Gastrocnemius medialis (tissue), 4 donors: ENCODE measurements around the gene PTGIS.

Source experiments
- POLR2A ChIP-seq, 2 donors: fragments of 450-650 bp; IDR thresholded peaks; one replicate each; pipeline ENCODE4 v1.6.1; 2017; ENCODE audit warnings: antibody characterized with exemption in 2 of 2, mild to moderate bottlenecking in 2 of 2, moderate library complexity in 2 of 2
- TF ChIP-seq, protein P1 (sequence below), 5 experiments: fragments of 450-650 bp in 3 of 5; fragments of 200-600 bp in 2 of 5; sonication (generic) in 2 of 5; IDR thresholded peaks in 4 of 5; conservative IDR thresholded peaks in 1 of 5; 1 replicate in 4 of 5; 2 replicates in 1 of 5; pipeline ENCODE4 v1.5.1; 2016 to 2019; ENCODE audit warnings: antibody characterized with exemption in 5 of 5, mild to moderate bottlenecking in 3 of 5, moderate library complexity in 3 of 5

- TF ChIP-seq, protein P1, sequence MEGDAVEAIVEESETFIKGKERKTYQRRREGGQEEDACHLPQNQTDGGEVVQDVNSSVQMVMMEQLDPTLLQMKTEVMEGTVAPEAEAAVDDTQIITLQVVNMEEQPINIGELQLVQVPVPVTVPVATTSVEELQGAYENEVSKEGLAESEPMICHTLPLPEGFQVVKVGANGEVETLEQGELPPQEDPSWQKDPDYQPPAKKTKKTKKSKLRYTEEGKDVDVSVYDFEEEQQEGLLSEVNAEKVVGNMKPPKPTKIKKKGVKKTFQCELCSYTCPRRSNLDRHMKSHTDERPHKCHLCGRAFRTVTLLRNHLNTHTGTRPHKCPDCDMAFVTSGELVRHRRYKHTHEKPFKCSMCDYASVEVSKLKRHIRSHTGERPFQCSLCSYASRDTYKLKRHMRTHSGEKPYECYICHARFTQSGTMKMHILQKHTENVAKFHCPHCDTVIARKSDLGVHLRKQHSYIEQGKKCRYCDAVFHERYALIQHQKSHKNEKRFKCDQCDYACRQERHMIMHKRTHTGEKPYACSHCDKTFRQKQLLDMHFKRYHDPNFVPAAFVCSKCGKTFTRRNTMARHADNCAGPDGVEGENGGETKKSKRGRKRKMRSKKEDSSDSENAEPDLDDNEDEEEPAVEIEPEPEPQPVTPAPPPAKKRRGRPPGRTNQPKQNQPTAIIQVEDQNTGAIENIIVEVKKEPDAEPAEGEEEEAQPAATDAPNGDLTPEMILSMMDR (IDR thresholded peaks at IDR 0.05 in 4 of 5, conservative IDR thresholded peaks at IDR 0.05 in 1 of 5) = no peak
- no peak for TF ChIP-seq POLR2A (IDR thresholded peaks at IDR 0.05)
Measured at GRCh38 chr20:49461894-49462620, 105.9 kb downstream of the PTGIS start.
